Sigmoid colon (tissue), 7 donors: ENCODE measurements around the gene DDX27. TPM values are rescaled to one million over a fixed set of nuclear protein-coding genes. Genes with fewer than 3 reads are reported as not detected.

ENCODE experiments used
- DNase-seq: peaks from one replicate; pipeline ENCODE4 v3.0.0-alpha.2; 2019
- H3K27ac ChIP-seq, 4 donors: fragments of 200-600 bp; sonication (generic); one replicate each; pipeline ENCODE4 v1.5.1; 2016 to 2019; ENCODE audit warnings: mild to moderate bottlenecking in 1 of 4
- H3K27me3 ChIP-seq, 3 donors: fragments of 200-600 bp; sonication (generic); one replicate each; pipeline ENCODE4 v1.5.1; 2019; ENCODE audit warnings: mild to moderate bottlenecking in 1 of 3
- H3K36me3 ChIP-seq, 4 donors: fragments of 200-600 bp; sonication (generic); one replicate each; pipeline ENCODE4 v1.5.1; 2016 to 2019
- H3K4me1 ChIP-seq, 4 donors: fragments of 200-600 bp; sonication (generic); one replicate each; pipeline ENCODE4 v1.5.1; 2017 to 2019
- H3K4me3 ChIP-seq, 4 donors: fragments of 200-600 bp; sonication (generic); one replicate each; pipeline ENCODE4 v1.5.1; 2017 to 2019; ENCODE audit warnings: mild to moderate bottlenecking in 2 of 4, moderate library complexity in 1 of 4
- H3K9me3 ChIP-seq, 4 donors: fragments of 200-600 bp in 3 of 4; sonication (generic) in 3 of 4; one replicate each; pipeline versions ENCODE4 v1.5.1 to v1.6.1; 2013 to 2019
- CTCF ChIP-seq, 4 experiments: fragments of 450-650 bp in 3 of 4; fragments of 200-600 bp in 1 of 4; IDR thresholded peaks; one replicate each; pipeline ENCODE4 v1.5.1; 2016 to 2019; ENCODE audit warnings: antibody characterized with exemption in 4 of 4, mild to moderate bottlenecking in 3 of 4, moderate library complexity in 2 of 4
- EP300 ChIP-seq, 4 donors: sonication (generic); formaldehyde crosslinking; IDR thresholded peaks; one replicate each; pipeline ENCODE4 v1.6.1; 2017; ENCODE audit warnings: antibody characterized with exemption in 4 of 4
- POLR2A ChIP-seq, 2 donors: fragments of 450-650 bp; IDR thresholded peaks; one replicate each; pipeline ENCODE4 v1.6.1; 2016; ENCODE audit warnings: antibody characterized with exemption in 2 of 2, mild to moderate bottlenecking in 2 of 2, moderate library complexity in 2 of 2
- POLR2AphosphoS5 ChIP-seq, 4 donors: sonication (generic); formaldehyde crosslinking; IDR thresholded peaks; one replicate each; pipeline ENCODE4 v1.6.1; 2017; ENCODE audit warnings: antibody characterized with exemption in 4 of 4
- WGBS, 2 donors: extraction: QIAGEN DNeasy Blood & Tissue Kit; methylation state at CpG; one replicate each; pipeline ENCODE4 v1.1.7; 2013; 5-methylcytosine and 5-hydroxymethylcytosine counted together
- intact Hi-C: fragments of 100-400 bp; cut with DNase I; formaldehyde crosslinking; loops from one replicate; pipeline ENCODE4 v1.15.1; 2023
- polyA plus RNA-seq, 3 donors: library from polyadenylated mRNA; stranded (reverse); fragments of 200-250 nt; gene quantifications; one replicate each; pipeline ENCODE4 v1.2.3, GENCODE V29; 2013
- total RNA-seq, 4 donors: library from RNA; depleted of rRNA; stranded (reverse); fragments of >200 nt; gene quantifications; one replicate each; pipeline ENCODE4 v1.1.0, GENCODE V29; 2016
- donor health status: healthy with polysubstance abuse.
- donor health status: Bipolar disorder and iron deficiency.
- donor health status: healthy.

DDX27 gene
- total and polyA plus RNA-seq, 7 donors, result 16.8 to 40.4 (median 27.5) TPM

GRCh38 chr20:49252556-49253350 lies 33.5 kb downstream of the DDX27 start:
- H3K4me1 ChIP-seq, result no peaks in the 10 kb centered on the region
- H3K36me3 ChIP-seq, result peaks cover 68 to 100% (median 90%) of the 10 kb centered on the region in 4 donors
- H3K4me3 ChIP-seq, result no peak overlapping the region
- H3K9me3 ChIP-seq, result no peaks in the 10 kb centered on the region
- H3K27ac ChIP-seq, result no peak overlapping the region
- 83 to 91% methylated on average over 6 of the region's 6 CpGs for WGBS, 2 donors
- no peak for DNase-seq
- no peaks in the 10 kb centered on the region for H3K27me3 ChIP-seq
- TF ChIP-seq POLR2AphosphoS5 (IDR thresholded peaks at IDR 0.05), result no peak
- no peak for TF ChIP-seq CTCF (IDR thresholded peaks at IDR 0.05)
- TF ChIP-seq EP300 (IDR thresholded peaks at IDR 0.05), result no peak
- no peak for TF ChIP-seq POLR2A (IDR thresholded peaks at IDR 0.05)
- intact Hi-C loops, result no loop called here

GRCh38 chr20:49256261-49256660 lies 37.0 kb downstream of the DDX27 start:
- H3K9me3 ChIP-seq, result no peaks in the 10 kb centered on the region
- TF ChIP-seq CTCF (IDR thresholded peaks at IDR 0.05), result no peak
- TF ChIP-seq EP300 (IDR thresholded peaks at IDR 0.05), result no peak
- 81 to 85% methylated on average over 6 of the region's 6 CpGs for WGBS, 2 donors
- H3K27ac ChIP-seq, result no peak overlapping the region
- no peaks in the 10 kb centered on the region for H3K27me3 ChIP-seq
- H3K36me3 ChIP-seq, result peaks cover 58 to 100% (median 90%) of the 10 kb centered on the region in 4 donors
- no peaks in the 10 kb centered on the region for H3K4me1 ChIP-seq
- no peak for DNase-seq
- no peak overlapping the region for H3K4me3 ChIP-seq
- intact Hi-C loops, result no loop called here

- intact Hi-C loops, result no loop called here
- no peaks in the 10 kb centered on the region for H3K9me3 ChIP-seq
- H3K36me3 ChIP-seq, result peaks cover 48 to 97% (median 87%) of the 10 kb centered on the region in 4 donors
- DNase-seq, result no peak
- H3K27me3 ChIP-seq, result no peaks in the 10 kb centered on the region
- H3K4me3 ChIP-seq, result no peak overlapping the region
- 63 to 81% methylated on average over 4 of the region's 4 CpGs for WGBS, 2 donors
- no peak overlapping the region for H3K27ac ChIP-seq
- TF ChIP-seq EP300 (IDR thresholded peaks at IDR 0.05) (no peak), CTCF (IDR thresholded peaks at IDR 0.05) (no peak), POLR2A (IDR thresholded peaks at IDR 0.05) (no peak), POLR2AphosphoS5 (IDR thresholded peaks at IDR 0.05) (no peak)
- H3K4me1 ChIP-seq, result no peaks in the 10 kb centered on the region
Measured at GRCh38 chr20:49259284-49259683, 40.1 kb downstream of the DDX27 start.

- H3K9me3 ChIP-seq, result no peaks in the 10 kb centered on the region
- H3K4me3 ChIP-seq, result no peak overlapping the region
- TF ChIP-seq CTCF (IDR thresholded peaks at IDR 0.05), result no peak
- no peak for TF ChIP-seq POLR2AphosphoS5 (IDR thresholded peaks at IDR 0.05)
- no peak for TF ChIP-seq EP300 (IDR thresholded peaks at IDR 0.05)
- TF ChIP-seq POLR2A (IDR thresholded peaks at IDR 0.05), result no peak
- WGBS, 2 donors, result 94 to 95% methylated on average over 2 of the region's 2 CpGs
- H3K4me1 ChIP-seq, result no peaks in the 10 kb centered on the region
- no peaks in the 10 kb centered on the region for H3K27me3 ChIP-seq
- DNase-seq, result no peak
- H3K27ac ChIP-seq, result no peak overlapping the region
- H3K36me3 ChIP-seq, result peaks cover 44 to 97% (median 88%) of the 10 kb centered on the region in 4 donors
- intact Hi-C loops, result no loop called here
Measured at GRCh38 chr20:49259799-49260198, 40.6 kb downstream of the DDX27 start.
